Mesendoderm (in vitro differentiated cells): ENCODE measurements around the gene HDAC8.
"Not testable (repeated sequence)": the region's sequence is repeated elsewhere in the genome, so short reads cannot be mapped to it uniquely, and the experiment has no call there.

Source experiments
- DNase-seq: peaks from one replicate; pipeline ENCODE4 v3.0.0; 2013
- H2AK5ac ChIP-seq: 2 replicates; pipeline ENCODE4 v1.6.1; 2013; ENCODE audit warnings: low read length, inconsistent platforms
- H2BK120ac ChIP-seq: 2 replicates; pipeline ENCODE4 v1.6.1; 2013; ENCODE audit warnings: low read depth, mild to moderate bottlenecking, low read length, moderate library complexity, mixed read lengths
- H2BK15ac ChIP-seq: replicated peaks from 2 replicates; pipeline ENCODE4 v1.6.1; 2013; ENCODE audit warnings: low read depth, mild to moderate bottlenecking, moderate library complexity
- H2BK5ac ChIP-seq: 2 replicates; pipeline ENCODE4 v1.6.1; 2013; ENCODE audit warnings: low read length, inconsistent platforms
- H3K18ac ChIP-seq: 2 replicates; pipeline ENCODE4 v1.6.1; 2013; ENCODE audit warnings: mild to moderate bottlenecking, low read length, mixed read lengths
- H3K23ac ChIP-seq: one replicate; pipeline ENCODE4 v1.6.1; 2013; ENCODE audit warnings: low read length
- H3K27ac ChIP-seq: 2 replicates; pipeline ENCODE4 v1.5.1; 2013; ENCODE audit warnings: low read depth, mild to moderate bottlenecking, inconsistent platforms, low read length, moderate library complexity
- H3K27me3 ChIP-seq: 2 replicates; pipeline ENCODE4 v1.6.1; 2013; ENCODE audit warnings: low read length, control low read depth, mild to moderate bottlenecking, inconsistent platforms; ENCODE audit not compliant: insufficient read depth, poor library complexity
- H3K36me3 ChIP-seq: 2 replicates; pipeline ENCODE4 v1.6.1; 2013; ENCODE audit warnings: low read length, inconsistent platforms; ENCODE audit not compliant: control insufficient read depth, insufficient read depth
- H3K4ac ChIP-seq: one replicate; pipeline ENCODE4 v1.6.1; 2013; ENCODE audit warnings: low read depth, mild to moderate bottlenecking, low read length, moderate library complexity
- H3K4me1 ChIP-seq: 2 replicates; pipeline ENCODE4 v1.6.1; 2013; ENCODE audit warnings: low read depth, low read length, inconsistent platforms; ENCODE audit not compliant: control insufficient read depth
- H3K4me2 ChIP-seq: 2 replicates; pipeline ENCODE4 v1.6.1; 2013; ENCODE audit warnings: low read length
- H3K4me3 ChIP-seq: 2 replicates; pipeline ENCODE4 v1.5.1; 2013; ENCODE audit warnings: mild to moderate bottlenecking, low read length
- H3K56ac ChIP-seq: one replicate; pipeline ENCODE4 v1.6.1; 2013; ENCODE audit warnings: low read length
- H3K79me1 ChIP-seq: 2 replicates; pipeline ENCODE4 v1.6.1; 2013; ENCODE audit warnings: low read length, inconsistent platforms
- H3K79me2 ChIP-seq: 2 replicates; pipeline ENCODE4 v1.6.1; 2013; ENCODE audit warnings: mild to moderate bottlenecking, low read length; ENCODE audit not compliant: control insufficient read depth, insufficient read depth
- H3K9ac ChIP-seq: 2 replicates; pipeline ENCODE4 v1.6.1; 2013; ENCODE audit warnings: low read length, inconsistent platforms
- H4K5ac ChIP-seq: one replicate; pipeline ENCODE4 v1.6.1; 2013; ENCODE audit warnings: low read length
- H4K8ac ChIP-seq: one replicate; pipeline ENCODE4 v1.6.1; 2013; ENCODE audit warnings: low read depth, mild to moderate bottlenecking, control low read depth, low read length, moderate library complexity
- WGBS: extraction: QIAGEN DNeasy Blood & Tissue Kit; methylation state at CpG from one replicate; pipeline ENCODE4 v1.1.7; 2013; ENCODE audit warnings: low lambda C conversion rate, missing lambda C conversion rate; ENCODE audit not compliant: insufficient coverage; ENCODE audit errors: extremely low coverage; 5-methylcytosine and 5-hydroxymethylcytosine counted together

Gene HDAC8

DNA sequence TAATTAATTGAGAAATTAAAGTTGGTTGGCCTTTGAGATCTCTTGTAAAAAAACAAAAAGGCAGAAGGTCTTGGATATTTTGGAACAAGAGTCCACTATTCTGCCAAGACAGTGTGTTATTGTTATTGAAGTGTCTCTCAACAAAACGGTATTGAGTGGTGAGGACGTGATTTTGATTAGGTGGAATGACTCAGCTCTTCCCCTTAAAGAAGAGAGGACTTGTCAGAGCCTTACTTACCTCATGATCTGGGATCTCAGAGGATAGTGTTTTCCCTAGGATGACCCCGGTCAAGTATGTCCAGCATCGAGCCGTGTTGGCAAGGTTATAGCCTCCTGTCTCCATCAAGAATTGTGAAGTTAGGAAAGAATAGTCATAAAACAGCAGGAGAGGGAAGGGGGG lies 110.9 kb downstream of the HDAC8 start:
- Histone ChIP-seq H3K4me2 (no peak overlapping the region), H3K27ac (no peak overlapping the region), H3K4me1 (no peaks in the 10 kb centered on the region), H3K36me3 (no peaks in the 10 kb centered on the region), H4K8ac (no peak overlapping the region), H2AK5ac (no peak overlapping the region), H3K23ac (no peak overlapping the region), H3K27me3 (no peaks in the 10 kb centered on the region), H3K4ac (no peak overlapping the region), H3K56ac (no peak overlapping the region), H4K5ac (no peak overlapping the region), H3K18ac (no peak overlapping the region), H2BK5ac (no peak overlapping the region), H3K79me1 (no peaks in the 10 kb centered on the region), H2BK15ac (no peak overlapping the region), H3K79me2 (no peaks in the 10 kb centered on the region), H3K9ac (no peak overlapping the region), H3K4me3 (no peak overlapping the region), H2BK120ac (no peak overlapping the region)
- no CpG with 5 or more reads among the region's 5 CpGs for WGBS
- no peak for DNase-seq

DNA sequence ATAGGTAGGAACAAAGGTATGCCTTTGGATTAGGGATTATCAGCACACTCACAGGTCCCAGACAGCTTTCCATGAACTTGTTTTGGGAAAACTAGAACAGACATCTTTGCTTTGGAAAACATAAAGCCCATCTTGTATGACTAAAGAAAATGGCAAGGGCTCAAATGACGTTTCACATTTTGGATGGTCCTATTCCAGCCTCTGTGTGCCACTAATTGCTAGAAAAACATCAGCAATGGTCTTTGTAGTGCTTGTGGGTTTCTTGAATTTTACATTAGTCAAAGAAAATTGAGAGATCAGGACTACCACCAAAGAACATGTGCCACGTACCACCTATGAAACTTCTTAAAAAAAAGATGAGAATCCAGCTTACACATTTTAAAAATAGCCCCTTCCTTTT lies 111.4 kb downstream of the HDAC8 start:
- no CpG with 5 or more reads among the region's 2 CpGs for WGBS

DNA sequence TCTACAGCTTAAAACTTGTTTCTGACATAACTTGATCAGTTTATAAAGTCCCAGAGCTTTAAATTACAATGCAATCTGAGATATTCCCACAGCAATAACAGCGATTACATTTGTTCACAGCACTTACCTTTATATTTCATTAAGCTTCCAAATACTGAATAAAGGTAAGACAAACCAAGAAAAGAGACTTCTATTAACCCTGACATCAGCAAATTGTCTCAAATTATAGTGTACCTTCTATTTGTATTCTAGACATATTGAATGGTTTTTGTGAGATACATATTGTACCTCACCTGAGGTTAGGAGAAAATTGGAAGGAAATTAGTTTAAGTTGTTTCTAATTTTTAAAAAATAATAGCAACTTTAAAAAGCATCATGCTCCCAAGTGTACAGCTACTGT lies 111.9 kb downstream of the HDAC8 start:
- no peaks in the 10 kb centered on the region for H3K36me3 ChIP-seq
- no peak overlapping the region for H3K9ac ChIP-seq
- no peak overlapping the region for H3K18ac ChIP-seq
- no peak overlapping the region for H3K4me2 ChIP-seq
- H2AK5ac ChIP-seq, result no peak overlapping the region
- H4K8ac ChIP-seq, result no peak overlapping the region
- H3K23ac ChIP-seq, result no peak overlapping the region
- H3K79me1 ChIP-seq, result no peaks in the 10 kb centered on the region
- DNase-seq, result no peak
- no CpG with 5 or more reads among the region's 1 CpG for WGBS
- no peak overlapping the region for H2BK5ac ChIP-seq
- no peak overlapping the region for H2BK15ac ChIP-seq
- no peaks in the 10 kb centered on the region for H3K27me3 ChIP-seq
- no peak overlapping the region for H4K5ac ChIP-seq
- H2BK120ac ChIP-seq, result no peak overlapping the region
- H3K27ac ChIP-seq, result no peak overlapping the region
- H3K56ac ChIP-seq, result no peak overlapping the region
- H3K4ac ChIP-seq, result no peak overlapping the region
- no peak overlapping the region for H3K4me3 ChIP-seq
- H3K4me1 ChIP-seq, result no peaks in the 10 kb centered on the region
- no peaks in the 10 kb centered on the region for H3K79me2 ChIP-seq

More for the DNA sequence above, 111.4 kb downstream of the HDAC8 start:
- H4K8ac ChIP-seq, result no peak overlapping the region
- no peak overlapping the region for H2BK5ac ChIP-seq
- H3K4me2 ChIP-seq, result no peak overlapping the region
- no peak overlapping the region for H2AK5ac ChIP-seq
- no peak overlapping the region for H3K18ac ChIP-seq
- no peaks in the 10 kb centered on the region for H3K27me3 ChIP-seq
- no peaks in the 10 kb centered on the region for H3K79me2 ChIP-seq
- H2BK15ac ChIP-seq, result no peak overlapping the region
- H3K4me3 ChIP-seq, result no peak overlapping the region
- H3K9ac ChIP-seq, result no peak overlapping the region
- no peak overlapping the region for H3K4ac ChIP-seq
- no peak overlapping the region for H3K56ac ChIP-seq
- no peak overlapping the region for H3K23ac ChIP-seq
- no peak overlapping the region for H2BK120ac ChIP-seq
- H3K36me3 ChIP-seq, result no peaks in the 10 kb centered on the region
- H3K79me1 ChIP-seq, result no peaks in the 10 kb centered on the region
- no peak for DNase-seq
- H3K4me1 ChIP-seq, result no peaks in the 10 kb centered on the region
- no peak overlapping the region for H4K5ac ChIP-seq
- no peak overlapping the region for H3K27ac ChIP-seq

DNA sequence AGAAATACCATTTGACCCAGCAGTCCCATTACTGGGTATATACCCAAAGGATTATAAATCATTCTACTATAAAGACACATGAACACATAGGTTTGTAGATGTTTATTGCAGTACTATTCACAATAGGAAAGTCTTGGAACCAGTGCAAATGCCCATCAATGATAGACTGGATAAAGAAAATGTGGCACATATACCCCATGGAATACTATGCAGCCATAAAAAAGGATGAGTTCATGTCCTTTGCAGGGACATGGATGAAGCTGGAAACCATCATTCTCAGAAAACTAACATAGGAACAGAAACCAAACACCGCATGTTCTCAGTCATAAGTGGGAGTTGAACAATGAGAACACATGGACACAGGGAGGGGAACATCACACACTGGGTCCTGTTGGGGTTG lies 123.6 kb downstream of the HDAC8 start:
- no CpG with 5 or more reads among the region's 1 CpG for WGBS
- not testable (repeated sequence) for H3K79me2 ChIP-seq, H2BK15ac ChIP-seq

DNA sequence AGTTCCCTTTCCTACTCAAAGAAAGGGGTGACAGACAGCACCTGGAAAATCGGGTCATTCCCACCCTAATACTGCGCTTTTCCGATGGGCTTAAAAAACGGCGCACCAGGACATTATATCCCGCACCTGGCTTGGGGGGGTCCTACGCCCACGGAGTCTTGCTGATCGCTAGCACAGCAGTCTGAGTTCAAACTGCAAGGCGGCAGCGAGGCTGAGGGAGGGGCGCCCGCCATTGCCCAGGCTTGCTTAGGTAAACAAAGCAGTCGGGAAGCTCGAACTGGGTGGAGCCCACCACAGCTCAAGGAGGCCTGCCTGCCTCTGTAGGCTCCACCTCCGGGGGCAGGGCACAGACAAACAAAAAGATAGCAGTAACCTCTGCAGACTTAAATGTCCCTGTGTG lies 131.9 kb downstream of the HDAC8 start:
- not testable (repeated sequence) for H3K18ac ChIP-seq, H2BK120ac ChIP-seq, H4K8ac ChIP-seq, H3K23ac ChIP-seq, H3K36me3 ChIP-seq, H4K5ac ChIP-seq, H3K4me2 ChIP-seq, H3K79me2 ChIP-seq, H3K4me1 ChIP-seq, H2BK5ac ChIP-seq, DNase-seq, H3K4me3 ChIP-seq, H2AK5ac ChIP-seq, H3K27ac ChIP-seq, H3K4ac ChIP-seq, H3K79me1 ChIP-seq, H3K9ac ChIP-seq, H2BK15ac ChIP-seq, H3K27me3 ChIP-seq, H3K56ac ChIP-seq
- WGBS, result no CpG with 5 or more reads among the region's 16 CpGs

More for the DNA sequence above, 123.6 kb downstream of the HDAC8 start:
- not testable (repeated sequence) for H3K27ac ChIP-seq, H3K4ac ChIP-seq, H3K4me2 ChIP-seq, H3K9ac ChIP-seq, DNase-seq, H3K23ac ChIP-seq, H3K56ac ChIP-seq, H4K8ac ChIP-seq, H3K27me3 ChIP-seq, H3K18ac ChIP-seq, H3K36me3 ChIP-seq, H3K4me1 ChIP-seq, H4K5ac ChIP-seq, H2BK5ac ChIP-seq, H2AK5ac ChIP-seq, H2BK120ac ChIP-seq, H3K4me3 ChIP-seq, H3K79me1 ChIP-seq

DNA sequence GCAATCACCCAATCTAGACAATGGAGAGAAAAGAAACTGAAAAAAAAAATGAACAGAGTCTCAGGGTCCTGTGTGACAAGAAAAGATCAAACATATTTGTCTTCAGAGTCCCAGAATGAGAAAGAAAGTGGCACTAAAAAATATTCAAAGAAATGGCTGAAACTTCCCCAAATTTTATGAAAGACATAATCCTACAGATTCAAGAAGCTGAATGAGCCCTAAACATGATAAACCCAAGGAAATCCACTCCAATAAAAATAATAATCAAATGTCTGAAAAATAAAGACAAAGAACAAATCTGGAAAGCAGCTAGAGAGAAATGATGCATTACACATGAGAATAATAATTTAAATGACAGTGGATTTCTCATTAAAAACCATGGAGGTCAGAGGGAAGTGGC lies 136.6 kb downstream of the HDAC8 start:
- no peak overlapping the region for H3K18ac ChIP-seq
- H3K4me2 ChIP-seq, result no peak overlapping the region

More for the DNA sequence above, 136.6 kb downstream of the HDAC8 start:
- Histone ChIP-seq H2BK15ac (no peak overlapping the region), H3K4me3 (no peak overlapping the region), H2AK5ac (no peak overlapping the region), H2BK120ac (no peak overlapping the region), H3K27ac (no peak overlapping the region), H4K8ac (no peak overlapping the region), H3K56ac (no peak overlapping the region), H3K79me1 (no peaks in the 10 kb centered on the region), H3K36me3 (no peaks in the 10 kb centered on the region), H4K5ac (no peak overlapping the region), H3K23ac (no peak overlapping the region), H3K4me1 (no peaks in the 10 kb centered on the region), H3K27me3 (no peaks in the 10 kb centered on the region), H3K79me2 (no peaks in the 10 kb centered on the region), H3K9ac (no peak overlapping the region), H2BK5ac (no peak overlapping the region), H3K4ac (no peak overlapping the region)
- no peak for DNase-seq
